ENCODE data around the gene ANKRD44.

ANKRD44 gene

GRCh38 chr2:197108758-197109157 is 201.8 kb downstream of the ANKRD44 start:
- DNase-seq: no peak
- no peak overlapping the region for H3K4me3 ChIP-seq (ENCODE audit: low read depth in 1 of 2, low read length in 2 of 2)
- ATAC-seq (ENCODE audit: insufficient read depth, low read depth): no peak
- no peaks in the 10 kb centered on the region; the same call in 1 of the 2 replicates for H3K36me3 ChIP-seq (ENCODE audit: insufficient read depth, low read length)
- H3K79me2 ChIP-seq (ENCODE audit: insufficient read depth, low read length): no peaks in the 10 kb centered on the region
- H3K4me1 ChIP-seq (ENCODE audit: insufficient read depth, low read length): 0 out of 2 replicates have a peak, but pooled peaks cover 3% of the 10 kb centered on the region
- no peaks in the 10 kb centered on the region for H3K9me3 ChIP-seq (ENCODE audit: insufficient read depth, low read length, severe bottlenecking)
- no peak overlapping the region for H3K9ac ChIP-seq (ENCODE audit: low read depth, low read length)
- no peak overlapping the region for H3K4me2 ChIP-seq (ENCODE audit: insufficient read depth, low read length)
- no peak for TF ChIP-seq EZH2 (IDR thresholded peaks at IDR 0.05; ENCODE audit: borderline replicate concordance, low read depth, low read length, severe bottlenecking)
- TF ChIP-seq, protein P1, sequence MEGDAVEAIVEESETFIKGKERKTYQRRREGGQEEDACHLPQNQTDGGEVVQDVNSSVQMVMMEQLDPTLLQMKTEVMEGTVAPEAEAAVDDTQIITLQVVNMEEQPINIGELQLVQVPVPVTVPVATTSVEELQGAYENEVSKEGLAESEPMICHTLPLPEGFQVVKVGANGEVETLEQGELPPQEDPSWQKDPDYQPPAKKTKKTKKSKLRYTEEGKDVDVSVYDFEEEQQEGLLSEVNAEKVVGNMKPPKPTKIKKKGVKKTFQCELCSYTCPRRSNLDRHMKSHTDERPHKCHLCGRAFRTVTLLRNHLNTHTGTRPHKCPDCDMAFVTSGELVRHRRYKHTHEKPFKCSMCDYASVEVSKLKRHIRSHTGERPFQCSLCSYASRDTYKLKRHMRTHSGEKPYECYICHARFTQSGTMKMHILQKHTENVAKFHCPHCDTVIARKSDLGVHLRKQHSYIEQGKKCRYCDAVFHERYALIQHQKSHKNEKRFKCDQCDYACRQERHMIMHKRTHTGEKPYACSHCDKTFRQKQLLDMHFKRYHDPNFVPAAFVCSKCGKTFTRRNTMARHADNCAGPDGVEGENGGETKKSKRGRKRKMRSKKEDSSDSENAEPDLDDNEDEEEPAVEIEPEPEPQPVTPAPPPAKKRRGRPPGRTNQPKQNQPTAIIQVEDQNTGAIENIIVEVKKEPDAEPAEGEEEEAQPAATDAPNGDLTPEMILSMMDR (IDR thresholded peaks at IDR 0.05; ENCODE audit: borderline replicate concordance, extremely low read depth, low read length, poor library complexity, severe bottlenecking): no peak
- 0 out of 2 replicates have a peak overlapping the region, but pooled peaks have one; percentile 17 for H3K27ac ChIP-seq (ENCODE audit: low read length)
- no peaks in the 10 kb centered on the region for H3K27me3 ChIP-seq (ENCODE audit: insufficient read depth, low read length, poor library complexity)
- H4K20me1 ChIP-seq (ENCODE audit: insufficient read depth, low read length): no peaks in the 10 kb centered on the region
- no peak overlapping the region for H2AFZ ChIP-seq (ENCODE audit: low read depth, low read length)

GRCh38 chr2:197107291-197108269 is 203.0 kb downstream of the ANKRD44 start:
- no peak for DNase-seq
- ATAC-seq (ENCODE audit: insufficient read depth, low read depth): no peak
- H2AFZ ChIP-seq (ENCODE audit: low read depth, low read length): no peak overlapping the region
- no peak overlapping the region for H3K4me3 ChIP-seq (ENCODE audit: low read depth in 1 of 2, low read length in 2 of 2)
- no peaks in the 10 kb centered on the region for H3K4me1 ChIP-seq (ENCODE audit: insufficient read depth, low read length)
- TF ChIP-seq, protein P1 (IDR thresholded peaks at IDR 0.05; ENCODE audit: borderline replicate concordance, extremely low read depth, low read length, poor library complexity, severe bottlenecking): no peak
- no peak overlapping the region for H3K4me2 ChIP-seq (ENCODE audit: insufficient read depth, low read length)
- no peaks in the 10 kb centered on the region for H3K9me3 ChIP-seq (ENCODE audit: insufficient read depth, low read length, severe bottlenecking)
- H4K20me1 ChIP-seq (ENCODE audit: insufficient read depth, low read length): no peaks in the 10 kb centered on the region
- no peak overlapping the region for H3K27ac ChIP-seq (ENCODE audit: low read length)
- no peaks in the 10 kb centered on the region; the same call in 1 of the 2 replicates for H3K36me3 ChIP-seq (ENCODE audit: insufficient read depth, low read length)
- H3K9ac ChIP-seq (ENCODE audit: low read depth, low read length): no peak overlapping the region
- no peaks in the 10 kb centered on the region for H3K79me2 ChIP-seq (ENCODE audit: insufficient read depth, low read length)
- H3K27me3 ChIP-seq (ENCODE audit: insufficient read depth, low read length, poor library complexity): no peaks in the 10 kb centered on the region

DNA sequence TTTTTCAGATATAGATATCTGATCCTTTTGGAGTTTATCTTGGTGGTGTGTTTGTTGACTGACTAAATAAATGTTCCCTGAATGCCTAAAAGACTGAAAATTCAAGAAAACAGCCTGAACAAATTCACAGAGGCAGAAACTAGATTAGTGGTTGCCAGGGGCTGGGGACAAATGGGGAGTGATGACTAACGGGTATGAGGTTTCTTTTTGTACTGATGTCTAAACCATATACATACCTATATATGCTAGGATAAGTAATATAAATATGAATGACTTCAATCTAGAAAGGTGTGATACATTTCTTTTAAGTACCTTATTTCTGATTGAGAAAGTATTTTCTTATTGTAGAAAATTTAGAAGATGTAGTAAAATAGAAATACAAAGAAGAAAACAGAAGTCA is 207.2 kb downstream of the ANKRD44 start:
- Histone ChIP-seq H4K20me1 (ENCODE audit: insufficient read depth, low read length) (no peaks in the 10 kb centered on the region), H3K4me1 (ENCODE audit: insufficient read depth, low read length) (no peaks in the 10 kb centered on the region), H3K9me3 (ENCODE audit: insufficient read depth, low read length, severe bottlenecking) (no peaks in the 10 kb centered on the region), H3K27ac (ENCODE audit: low read length) (no peak overlapping the region), H3K79me2 (ENCODE audit: insufficient read depth, low read length) (no peaks in the 10 kb centered on the region), H3K4me3 (ENCODE audit: low read depth in 1 of 2, low read length in 2 of 2) (no peak overlapping the region), H3K9ac (ENCODE audit: low read depth, low read length) (no peak overlapping the region), H3K4me2 (ENCODE audit: insufficient read depth, low read length) (no peak overlapping the region), H3K36me3 (ENCODE audit: insufficient read depth, low read length) (0 out of 2 replicates have a peak, but pooled peaks cover 4% of the 10 kb centered on the region), H2AFZ (ENCODE audit: low read depth, low read length) (no peak overlapping the region), H3K27me3 (ENCODE audit: insufficient read depth, low read length, poor library complexity) (no peaks in the 10 kb centered on the region)
- ATAC-seq (ENCODE audit: insufficient read depth, low read depth) (no peak), DNase-seq (no peak)
- TF ChIP-seq, protein P1 (IDR thresholded peaks at IDR 0.05; ENCODE audit: borderline replicate concordance, extremely low read depth, low read length, poor library complexity, severe bottlenecking): no peak
- TF ChIP-seq EZH2 (IDR thresholded peaks at IDR 0.05; ENCODE audit: borderline replicate concordance, low read depth, low read length, severe bottlenecking): no peak
